NCI-H82 treated with DMSO at 0.1 percent for 48 hours (cell line): ENCODE results near the gene ZCCHC9.
"Not testable (repeated sequence)": the region's sequence is repeated elsewhere in the genome, so short reads cannot be mapped to it uniquely, and the experiment has no call there.

Experiments used
- DNase-seq: peaks from one replicate; lab custom pipeline; 2025; ENCODE audit not compliant: unreplicated experiment; lab: John Stamatoyannopoulos, UW

The ZCCHC9 gene

DNA sequence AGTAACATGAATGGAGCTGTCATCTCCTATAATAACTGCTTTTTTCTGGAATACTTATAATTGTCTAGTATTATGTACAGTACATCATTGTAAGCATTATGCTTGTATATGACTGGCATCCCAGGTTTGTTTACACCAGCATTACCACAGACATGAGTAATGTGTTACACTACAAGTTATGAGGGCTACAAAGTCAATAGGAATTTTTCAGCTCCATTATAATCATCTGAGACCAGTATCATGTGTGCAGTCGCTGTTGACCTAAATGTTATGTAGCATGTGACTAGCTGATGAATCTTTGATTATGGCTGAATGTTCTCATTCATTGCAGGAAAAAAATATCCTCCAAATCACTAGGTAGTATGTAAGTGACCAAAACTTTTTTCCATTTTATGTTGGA, 2.2 kb downstream of the ZCCHC9 start:
- no peak for DNase-seq

DNA sequence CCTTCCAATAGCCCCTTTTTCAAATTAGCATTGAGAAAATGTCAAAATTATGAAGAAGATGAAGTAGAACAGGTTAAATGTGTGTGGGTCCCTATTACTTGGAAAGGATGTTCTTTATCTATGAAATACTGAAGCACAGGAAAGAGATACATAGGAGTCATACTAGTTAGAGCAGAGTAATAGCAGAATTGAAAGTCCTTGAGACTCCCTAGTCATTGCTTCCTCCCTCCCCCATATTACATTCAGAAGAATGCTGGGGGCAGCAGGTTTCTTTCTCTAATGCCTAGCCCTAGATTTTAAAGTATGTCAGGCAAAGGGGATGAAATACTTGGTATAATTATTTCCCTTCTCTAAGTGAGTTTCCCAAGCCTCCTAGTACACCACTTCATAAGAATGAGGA, 4.4 kb downstream of the ZCCHC9 start:
- no peak for DNase-seq

- no peak for DNase-seq
Measured at GRCh38 chr5:81308836-81309235, 7.4 kb downstream of the ZCCHC9 start.

- DNase-seq, result no peak
Measured at GRCh38 chr5:81310402-81311063, 9.1 kb downstream of the ZCCHC9 start.

DNA sequence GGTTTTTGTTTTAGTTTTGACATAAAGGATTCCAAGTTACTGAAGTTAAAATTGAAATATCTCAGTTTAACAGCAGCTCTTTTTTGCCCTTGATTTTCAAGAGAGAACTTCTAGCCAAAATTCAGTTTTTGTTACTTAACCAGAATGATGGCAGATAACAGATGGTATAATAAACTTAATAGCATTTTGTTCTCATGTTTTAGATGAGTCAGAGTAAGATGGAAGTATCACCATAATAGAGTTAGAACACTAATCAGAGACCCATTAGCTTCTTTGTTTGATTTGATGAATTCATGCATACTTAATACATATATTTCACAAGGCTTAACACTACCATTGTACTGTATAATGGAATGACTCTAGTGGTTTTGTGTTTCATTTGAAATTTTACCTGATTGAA, 11.9 kb downstream of the ZCCHC9 start:
- no peak for DNase-seq

GRCh38 chr5:81313686-81314085, 12.3 kb downstream of the ZCCHC9 start:
- no peak for DNase-seq

DNA sequence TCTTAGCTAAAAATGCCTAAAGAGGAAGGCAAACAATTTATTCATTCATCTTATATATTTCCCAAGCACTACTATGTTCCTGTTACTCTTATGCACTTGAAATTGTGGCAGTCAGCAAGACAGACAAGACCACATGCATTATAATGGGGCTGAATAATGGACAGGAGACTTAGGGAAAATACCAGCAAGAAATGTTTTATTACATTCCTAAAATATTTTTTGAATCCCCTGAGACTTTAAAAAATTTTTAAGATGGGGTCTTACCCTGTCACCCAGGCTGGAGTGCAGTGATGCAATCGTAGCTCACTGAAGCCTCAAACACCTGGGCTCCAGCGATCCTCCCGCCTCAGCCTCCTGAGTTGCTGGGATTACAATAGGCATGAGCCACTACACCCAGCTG, 13.2 kb downstream of the ZCCHC9 start:
- no peak for DNase-seq

DNA sequence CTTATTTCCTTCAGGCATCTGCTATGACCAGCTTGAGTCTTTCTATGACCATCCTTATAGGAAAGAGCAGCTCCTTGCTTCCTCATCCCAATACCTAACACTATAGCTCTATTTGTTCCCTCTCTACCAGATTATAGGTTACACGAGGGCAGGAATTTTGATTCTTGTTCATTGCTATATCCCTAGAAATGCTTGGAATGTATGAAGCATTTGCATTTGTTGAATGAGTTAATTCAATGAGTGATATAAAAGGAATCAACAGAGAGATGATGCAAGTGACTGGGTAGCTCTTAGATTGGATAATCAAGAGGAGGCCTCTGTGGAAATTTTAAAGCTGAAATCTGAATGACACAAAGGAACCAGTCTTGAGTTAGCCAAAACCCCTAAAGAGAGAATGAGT, 13.9 kb downstream of the ZCCHC9 start:
- DNase-seq, result no peak

- no peak for DNase-seq
Measured at GRCh38 chr5:81315830-81316229, 14.4 kb downstream of the ZCCHC9 start.

GRCh38 chr5:81316571-81316970, 15.2 kb downstream of the ZCCHC9 start:
- DNase-seq, result no peak

GRCh38 chr5:81317536-81317935, 16.1 kb downstream of the ZCCHC9 start:
- no peak for DNase-seq

GRCh38 chr5:81326554-81326953, 25.2 kb downstream of the ZCCHC9 start:
- no peak for DNase-seq

GRCh38 chr5:81334304-81335061, 33.1 kb downstream of the ZCCHC9 start:
- DNase-seq, result peak; percentile 61

DNA sequence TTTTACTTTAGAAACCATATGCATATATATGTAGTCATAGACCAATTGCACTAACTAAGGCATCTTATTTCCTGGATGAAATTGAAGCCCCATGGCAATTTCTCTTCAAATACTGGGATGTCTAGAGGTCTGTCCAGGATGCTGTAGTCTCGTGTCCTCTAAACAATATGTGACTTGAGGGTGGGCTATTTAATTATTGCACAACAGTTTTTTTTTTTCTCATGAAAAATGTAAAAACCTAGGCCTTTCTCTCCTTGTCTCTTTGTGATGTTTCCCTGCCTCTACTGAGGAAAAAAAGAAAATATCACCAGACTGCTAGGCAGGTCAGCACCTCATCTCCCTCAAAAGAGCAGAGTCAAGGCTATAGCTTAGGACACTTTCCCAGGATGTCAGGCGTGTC, 34.6 kb downstream of the ZCCHC9 start:
- DNase-seq, result no peak

DNA sequence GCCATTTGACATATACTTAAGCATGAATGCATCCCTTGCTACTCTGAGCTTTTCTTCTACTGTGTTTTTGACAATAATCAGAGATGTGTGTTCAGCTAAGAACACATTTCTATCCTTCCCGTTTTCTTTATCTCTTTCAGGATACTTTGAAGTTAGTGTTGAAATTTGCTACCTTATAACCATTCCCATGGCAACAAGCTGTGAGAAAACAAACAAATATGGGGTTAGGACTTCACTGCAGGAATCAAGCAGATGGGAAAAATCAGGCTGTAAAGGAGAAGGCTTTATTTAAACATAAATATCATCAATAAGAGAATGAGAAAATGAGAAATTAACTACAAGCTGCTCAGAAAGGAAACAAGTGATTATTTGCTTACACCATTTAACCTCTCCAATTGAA, 35.2 kb downstream of the ZCCHC9 start:
- no peak for DNase-seq

DNA sequence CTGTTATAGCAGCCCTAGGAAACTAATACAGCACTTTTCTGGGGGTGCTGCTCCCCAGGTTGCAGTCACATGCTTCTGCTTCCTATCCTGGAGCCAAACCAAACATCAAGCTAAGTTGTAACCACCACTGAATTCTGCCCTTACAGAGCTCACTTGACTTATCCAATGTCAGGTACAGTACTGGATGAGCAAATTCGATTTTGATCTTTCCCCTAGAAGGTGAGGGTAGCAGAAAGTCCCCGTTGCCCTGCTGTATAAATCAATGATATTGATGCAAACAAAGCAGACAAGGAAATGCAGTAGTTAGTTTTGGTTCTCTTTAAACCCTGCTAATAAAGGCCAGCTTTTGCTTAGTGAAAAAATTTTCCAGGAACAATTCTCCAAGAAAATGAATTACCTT, 36.4 kb downstream of the ZCCHC9 start:
- no peak for DNase-seq

GRCh38 chr5:81338213-81338612, 36.8 kb downstream of the ZCCHC9 start:
- DNase-seq, result not testable (repeated sequence)

GRCh38 chr5:81344736-81345135, 43.3 kb downstream of the ZCCHC9 start:
- DNase-seq, result no peak

DNA sequence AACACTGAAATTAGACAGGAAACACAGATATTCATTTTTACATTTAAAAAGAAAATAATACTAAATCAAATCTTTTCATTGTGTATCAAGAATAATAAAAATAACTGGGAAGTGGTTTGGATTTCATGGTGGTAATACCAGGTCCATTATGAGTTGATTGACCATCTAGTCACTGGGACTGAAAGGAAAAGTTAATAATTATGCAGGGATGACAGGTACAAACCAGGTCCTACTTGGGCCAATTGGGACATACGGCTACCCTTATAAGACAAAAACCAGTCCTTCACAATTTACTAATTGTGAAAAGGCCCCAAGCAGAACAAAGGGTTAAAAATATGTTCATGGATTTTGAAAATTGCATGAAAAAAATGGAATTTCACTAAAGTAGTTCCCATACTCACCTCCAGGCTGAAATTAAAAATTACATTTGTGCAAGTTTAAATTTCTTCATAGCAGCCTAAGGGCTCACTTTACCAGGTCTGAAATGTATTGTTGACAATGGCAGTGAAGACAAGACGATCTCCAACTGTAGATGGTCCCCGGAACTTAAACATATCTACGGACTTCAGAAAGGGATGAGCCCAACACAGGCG, 44.1 kb downstream of the ZCCHC9 start:
- no peak for DNase-seq

DNA sequence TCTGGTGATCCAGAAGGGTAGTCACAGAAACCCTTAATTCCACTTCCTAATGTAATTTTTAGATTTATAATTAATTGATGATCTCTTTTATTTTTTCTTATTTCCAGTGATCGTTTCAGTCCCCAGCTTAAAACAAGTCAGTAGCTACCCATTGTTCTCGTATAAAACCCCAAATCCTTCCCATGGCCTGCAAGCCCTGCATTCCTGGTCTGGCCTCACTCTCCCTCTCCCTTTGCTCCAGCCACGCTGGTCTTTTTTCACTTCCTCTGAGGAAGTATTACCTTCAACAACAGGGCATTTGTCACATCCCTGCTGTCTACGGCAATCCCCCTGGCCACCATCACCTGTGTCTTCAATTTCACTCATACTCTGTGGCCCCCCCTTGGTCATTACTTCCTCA, 47.8 kb downstream of the ZCCHC9 start:
- no peak for DNase-seq

DNA sequence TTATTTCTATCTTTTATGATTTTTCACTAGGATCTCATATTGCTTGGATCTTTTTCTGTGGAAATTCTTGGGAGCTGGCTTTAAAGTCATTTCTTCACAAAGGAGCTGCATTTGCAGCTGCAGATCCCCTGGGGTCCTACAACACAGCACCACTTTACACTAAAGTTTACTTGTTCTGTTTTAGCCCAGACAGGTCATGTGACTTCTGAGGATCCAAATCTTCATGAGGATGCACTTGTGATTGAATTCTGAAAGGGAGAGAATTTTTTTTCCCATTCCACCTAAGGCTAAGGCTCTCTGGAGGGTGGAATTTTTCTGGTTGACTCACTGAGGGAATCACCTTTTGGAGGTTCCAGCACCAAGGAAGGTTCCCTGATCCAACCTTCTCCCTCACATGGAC, 49.1 kb downstream of the ZCCHC9 start:
- DNase-seq, result no peak

DNA sequence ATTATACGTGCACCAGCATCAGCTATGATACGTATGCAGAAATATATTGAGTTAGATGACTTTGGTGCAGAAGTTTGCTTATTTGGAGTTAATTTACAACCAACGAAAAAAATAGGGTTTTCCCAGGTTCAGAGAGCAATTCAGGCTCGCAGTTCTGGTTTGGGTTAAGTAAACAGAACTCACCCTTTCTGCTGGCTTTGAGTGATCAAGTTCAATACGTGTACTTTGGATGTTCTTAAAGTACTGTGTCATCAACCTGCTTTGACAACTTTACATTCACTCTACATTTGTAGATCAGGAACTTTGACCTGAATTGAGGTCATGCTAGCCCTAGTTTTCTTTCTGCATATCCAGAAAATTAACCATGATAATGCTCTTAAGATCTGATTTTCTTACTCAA, 51.8 kb downstream of the ZCCHC9 start:
- no peak for DNase-seq
